GM21423 (cell line): Measurements from ENCODE around the gene CLEC18B.
"Not testable (repeated sequence)": the region's sequence is repeated elsewhere in the genome, so short reads cannot be mapped to it uniquely, and the experiment has no call there.

Experiments used
- ATAC-seq: cut with Tn5 transposase; IDR thresholded peaks from one replicate; pipeline ENCODE4 v1.9.1; 2021; ENCODE audit warnings: mild to moderate bottlenecking, moderate library complexity; ENCODE audit not compliant: unreplicated experiment

CLEC18B gene

GRCh38 chr16:74420612-74421481, at the start of gene CLEC18B:
CLEC18B (minus strand) TSS chr16:74421478; CDS start chr16:74421270, 208 bp downstream.
- not testable (repeated sequence) for ATAC-seq

GRCh38 chr16:74469946-74470478, 48.7 kb upstream of the CLEC18B start:
- ATAC-seq = no peak

GRCh38 chr16:74468807-74469525, 47.7 kb upstream of the CLEC18B start:
- no peak for ATAC-seq

- peak; percentile 54 for ATAC-seq
Observed at GRCh38 chr16:74466872-74467271, 45.6 kb upstream of the CLEC18B start.

- no peak for ATAC-seq
Observed at GRCh38 chr16:74465851-74466685, 44.8 kb upstream of the CLEC18B start.

- no peak for ATAC-seq
Observed at GRCh38 chr16:74465281-74465680, 44.0 kb upstream of the CLEC18B start.

GRCh38 chr16:74463888-74464287, 42.6 kb upstream of the CLEC18B start:
- ATAC-seq = no peak

GRCh38 chr16:74462361-74462760, 41.1 kb upstream of the CLEC18B start:
- no peak for ATAC-seq

- no peak for ATAC-seq
Observed at GRCh38 chr16:74461826-74462225, 40.5 kb upstream of the CLEC18B start.

GRCh38 chr16:74460542-74460941, 39.3 kb upstream of the CLEC18B start:
- no peak for ATAC-seq

GRCh38 chr16:74456290-74456625, 35.0 kb upstream of the CLEC18B start:
- no peak for ATAC-seq

GRCh38 chr16:74455619-74456289, 34.5 kb upstream of the CLEC18B start:
- ATAC-seq = no peak

GRCh38 chr16:74455213-74455612, 33.9 kb upstream of the CLEC18B start:
- ATAC-seq = no peak

- peak; percentile 84 for ATAC-seq
Observed at GRCh38 chr16:74451951-74452758, 30.9 kb upstream of the CLEC18B start.

GRCh38 chr16:74450967-74451760, 29.9 kb upstream of the CLEC18B start:
- no peak for ATAC-seq

GRCh38 chr16:74450236-74450635, 29.0 kb upstream of the CLEC18B start:
- no peak for ATAC-seq

GRCh38 chr16:74449470-74449869, 28.2 kb upstream of the CLEC18B start:
- ATAC-seq = no peak

GRCh38 chr16:74448990-74449389, 27.7 kb upstream of the CLEC18B start:
- no peak for ATAC-seq

GRCh38 chr16:74447578-74447977, 26.3 kb upstream of the CLEC18B start:
- ATAC-seq = no peak
